H1 (cell line): ENCODE data around the gene NOD2. TPM values are rescaled to one million over a fixed set of nuclear protein-coding genes. Genes with fewer than 3 reads are reported as not detected.

Experiments used
- HDAC2 ChIP-seq, 2 experiments: fragments of 300-600 bp in 1 of 2; sonication (generic) in 1 of 2; IDR thresholded peaks; 2 replicates each; pipeline ENCODE4 v1.6.1; 2011 to 2012; ENCODE audit warnings: low read depth in 2 of 2, low read length in 2 of 2, mild to moderate bottlenecking in 2 of 2, moderate library complexity in 2 of 2, borderline replicate concordance in 1 of 2, inconsistent platforms in 1 of 2
- RBBP5 ChIP-seq: IDR thresholded peaks from 2 replicates; pipeline ENCODE4 v1.7.1; 2012; ENCODE audit warnings: low read depth, mild to moderate bottlenecking, inconsistent platforms, low read length, moderate library complexity, borderline replicate concordance
- SP2 ChIP-seq: IDR thresholded peaks from 2 replicates; pipeline ENCODE4 v1.6.1; 2012; ENCODE audit warnings: mild to moderate bottlenecking, low read length, inconsistent platforms
- SRF ChIP-seq: IDR thresholded peaks from 2 replicates; pipeline ENCODE4 v1.6.1; 2011; ENCODE audit warnings: mild to moderate bottlenecking, low read depth, low read length, moderate library complexity
- SUZ12 ChIP-seq: fragments of 200-600 bp; sonication (generic); IDR thresholded peaks from 2 replicates; pipeline ENCODE4 v1.6.1; 2012; ENCODE audit warnings: mild to moderate bottlenecking, inconsistent platforms, low read length, moderate library complexity, mixed read lengths
- TAF1 ChIP-seq: IDR thresholded peaks from 2 replicates; pipeline ENCODE4 v1.6.1; 2011; ENCODE audit warnings: mild to moderate bottlenecking, low read depth, low read length
- polyA plus RNA-seq, 7 experiments: library from polyadenylated mRNA; depleted of rRNA in 3 of 7; stranded (reverse) in 5 of 7; unstranded in 2 of 7; fragments of >200 nt in 5 of 7; fragments of 200-250 nt in 2 of 7; gene quantifications; 1 replicate in 5 of 7; 2 replicates in 1 of 7; 4 replicates in 1 of 7; pipeline versions ENCODE4 v1.2.1 to v1.2.3, GENCODE V29; 2011 to 2013; ENCODE audit warnings: missing spikeins in 2 of 7, mixed read lengths in 2 of 7
- total RNA-seq: library from RNA; stranded (reverse); fragmentation: NEBNext Ultra II Directional; extraction: Animal tissue kit (Norgen Biotek cat#: 25700); gene quantifications from 2 replicates; pipeline ENCODE4 v1.2.1, GENCODE V29; 2021

Gene NOD2
- total and polyA plus RNA-seq, 2 of the 8 experiments (the other 6 are each of a cell fraction or from before 2014, with no cell fraction given): 0.37 to 0.42 TPM

DNA sequence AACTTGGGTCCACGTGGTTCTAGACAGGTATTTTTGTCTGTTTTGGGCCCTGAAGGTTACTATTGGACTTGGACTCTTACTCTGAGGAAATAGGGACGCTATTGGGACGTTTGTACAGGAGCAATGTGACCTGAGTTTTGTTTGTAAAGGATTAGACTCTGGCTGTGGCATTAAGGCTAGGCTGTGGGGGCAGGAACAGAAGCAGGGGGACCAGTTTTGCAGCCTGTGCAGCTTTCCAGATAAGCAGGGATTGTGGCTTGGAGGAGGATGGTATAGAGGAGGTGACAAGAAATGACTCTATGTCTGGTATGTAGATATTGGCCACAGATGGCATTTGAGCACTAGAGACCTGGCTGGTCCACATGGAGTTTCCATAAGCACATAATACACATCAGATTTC lies 12.8 kb downstream of the NOD2 start (continued):
- no peak for TF ChIP-seq RBBP5
- no peak for TF ChIP-seq HDAC2 (IDR thresholded peaks at IDR 0.05; ENCODE audit: borderline replicate concordance in 1 of 2, low read depth in 2 of 2, low read length in 2 of 2)
- no peak for TF ChIP-seq SP2
- TF ChIP-seq SRF: no peak
- TF ChIP-seq SUZ12: no peak
- no peak for TF ChIP-seq TAF1
